ENCODE data around the gene RS1. TPM values are rescaled to one million over a fixed set of nuclear protein-coding genes. Genes with fewer than 3 reads are reported as not detected.

RS1 gene
- polyA plus RNA-seq, 1 donor (not counting 4 experiments of a cell fraction or from before 2014, with no cell fraction given), result not detected

DNA sequence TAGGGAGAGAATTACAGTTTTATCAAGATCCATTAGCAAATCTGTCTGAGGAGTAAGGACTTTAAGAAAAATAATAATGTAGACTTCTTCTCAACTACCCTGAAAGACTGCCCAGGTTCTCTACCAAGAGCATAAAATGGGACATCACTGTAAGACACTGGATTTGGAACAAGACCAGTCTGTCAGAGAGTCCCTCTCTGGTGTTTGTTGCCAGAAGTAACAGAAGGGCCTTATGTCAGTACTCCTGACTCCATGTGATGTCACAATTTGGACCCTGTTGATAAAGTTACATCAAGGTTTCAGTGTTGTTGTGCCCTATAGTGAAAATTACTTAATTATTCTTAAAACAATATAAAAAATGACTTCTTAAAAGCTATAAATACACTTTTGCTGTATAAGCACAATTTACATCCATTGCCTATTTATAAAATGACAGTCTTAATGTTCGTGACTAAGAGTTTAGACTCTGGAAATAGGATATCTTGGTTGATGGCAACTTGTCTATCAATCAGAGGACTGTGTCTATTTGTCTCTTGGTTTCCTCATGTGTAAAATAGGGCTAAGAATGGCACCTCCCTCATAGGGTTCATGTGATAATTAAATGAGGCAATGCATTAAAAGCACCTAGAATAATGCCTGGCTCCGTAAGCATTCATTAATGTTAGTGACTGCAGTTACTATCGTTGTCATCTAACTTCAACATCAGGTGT, 57.8 kb downstream of the RS1 start:
- Histone ChIP-seq H3K4me2 (ENCODE audit: control insufficient read depth, extremely low read depth, insufficient read depth, low read depth, low read length) (no peak overlapping the region), H3K4me3 (ENCODE audit: control insufficient read depth in 2 of 3, extremely low read depth in 1 of 3, insufficient read depth in 2 of 3, low read depth in 1 of 3, low read length in 3 of 3) (no peak overlapping the region), H3K9ac (ENCODE audit: control insufficient read depth, extremely low read depth, insufficient read depth, low read length) (no peak overlapping the region), H3K9me1 (ENCODE audit: control insufficient read depth, extremely low read depth, insufficient read depth, low read length) (no peaks in the 10 kb centered on the region), H3K79me2 (ENCODE audit: control insufficient read depth, insufficient read depth, low read length) (no peaks in the 10 kb centered on the region), H3K4me1 (ENCODE audit: control insufficient read depth, extremely low read depth, insufficient read depth, low read length) (peaks cover 15% of the 10 kb centered on the region), H3K9me3 (ENCODE audit: control insufficient read depth, low read depth, low read length) (no peaks in the 10 kb centered on the region), H2AFZ (ENCODE audit: control insufficient read depth, low read length) (no peak overlapping the region), H3K27me3 (ENCODE audit: control insufficient read depth, extremely low read depth, insufficient read depth, low read length) (no peaks in the 10 kb centered on the region), H3K36me3 (ENCODE audit: control insufficient read depth in 2 of 2, extremely low read depth in 1 of 2, insufficient read depth in 2 of 2, low read length in 2 of 2) (no peaks in the 10 kb centered on the region), H3K27ac (ENCODE audit: control insufficient read depth, insufficient read depth, low read length) (no peak overlapping the region), H4K20me1 (ENCODE audit: control insufficient read depth, extremely low read depth, insufficient read depth, low read length) (no peaks in the 10 kb centered on the region)
- dilution Hi-C loops (cut with MboI; ENCODE audit: extremely low pct_ligation_motif_present, low sequenced_read_pairs), result no loop called here
- no peak for FAIRE-seq
- TF ChIP-seq, protein P1, sequence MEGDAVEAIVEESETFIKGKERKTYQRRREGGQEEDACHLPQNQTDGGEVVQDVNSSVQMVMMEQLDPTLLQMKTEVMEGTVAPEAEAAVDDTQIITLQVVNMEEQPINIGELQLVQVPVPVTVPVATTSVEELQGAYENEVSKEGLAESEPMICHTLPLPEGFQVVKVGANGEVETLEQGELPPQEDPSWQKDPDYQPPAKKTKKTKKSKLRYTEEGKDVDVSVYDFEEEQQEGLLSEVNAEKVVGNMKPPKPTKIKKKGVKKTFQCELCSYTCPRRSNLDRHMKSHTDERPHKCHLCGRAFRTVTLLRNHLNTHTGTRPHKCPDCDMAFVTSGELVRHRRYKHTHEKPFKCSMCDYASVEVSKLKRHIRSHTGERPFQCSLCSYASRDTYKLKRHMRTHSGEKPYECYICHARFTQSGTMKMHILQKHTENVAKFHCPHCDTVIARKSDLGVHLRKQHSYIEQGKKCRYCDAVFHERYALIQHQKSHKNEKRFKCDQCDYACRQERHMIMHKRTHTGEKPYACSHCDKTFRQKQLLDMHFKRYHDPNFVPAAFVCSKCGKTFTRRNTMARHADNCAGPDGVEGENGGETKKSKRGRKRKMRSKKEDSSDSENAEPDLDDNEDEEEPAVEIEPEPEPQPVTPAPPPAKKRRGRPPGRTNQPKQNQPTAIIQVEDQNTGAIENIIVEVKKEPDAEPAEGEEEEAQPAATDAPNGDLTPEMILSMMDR (optimal IDR thresholded peaks at IDR 0.05 in 1 of 3, IDR thresholded peaks at IDR 0.05 in 1 of 3, conservative IDR thresholded peaks at IDR 0.05 in 1 of 3; ENCODE audit: extremely low read depth in 1 of 3, insufficient read depth in 2 of 3, low read length in 3 of 3), result no peak
- no peak for TF ChIP-seq EZH2 (IDR thresholded peaks at IDR 0.05; ENCODE audit: low read length)
- DNase-seq (ENCODE audit: low read depth, low spot score), result no peak

GRCh38 chrX:18607966-18608365, 63.9 kb downstream of the RS1 start:
- FAIRE-seq (no peak), DNase-seq (ENCODE audit: low read depth, low spot score) (no peak)
- Histone ChIP-seq H4K20me1 (ENCODE audit: control insufficient read depth, extremely low read depth, insufficient read depth, low read length) (no peaks in the 10 kb centered on the region), H3K4me1 (ENCODE audit: control insufficient read depth, extremely low read depth, insufficient read depth, low read length) (no peaks in the 10 kb centered on the region), H2AFZ (ENCODE audit: control insufficient read depth, low read length) (no peak overlapping the region), H3K36me3 (ENCODE audit: control insufficient read depth in 2 of 2, extremely low read depth in 1 of 2, insufficient read depth in 2 of 2, low read length in 2 of 2) (no peaks in the 10 kb centered on the region), H3K9me3 (ENCODE audit: control insufficient read depth, low read depth, low read length) (no peaks in the 10 kb centered on the region), H3K27me3 (ENCODE audit: control insufficient read depth, extremely low read depth, insufficient read depth, low read length) (no peaks in the 10 kb centered on the region), H3K79me2 (ENCODE audit: control insufficient read depth, insufficient read depth, low read length) (no peaks in the 10 kb centered on the region), H3K27ac (ENCODE audit: control insufficient read depth, insufficient read depth, low read length) (no peak overlapping the region), H3K9ac (ENCODE audit: control insufficient read depth, extremely low read depth, insufficient read depth, low read length) (no peak overlapping the region), H3K9me1 (ENCODE audit: control insufficient read depth, extremely low read depth, insufficient read depth, low read length) (no peaks in the 10 kb centered on the region), H3K4me2 (ENCODE audit: control insufficient read depth, extremely low read depth, insufficient read depth, low read depth, low read length) (no peak overlapping the region), H3K4me3 (ENCODE audit: control insufficient read depth in 2 of 3, extremely low read depth in 1 of 3, insufficient read depth in 2 of 3, low read depth in 1 of 3, low read length in 3 of 3) (no peak overlapping the region)
- TF ChIP-seq, protein P1 (optimal IDR thresholded peaks at IDR 0.05 in 1 of 3, IDR thresholded peaks at IDR 0.05 in 1 of 3, conservative IDR thresholded peaks at IDR 0.05 in 1 of 3; ENCODE audit: extremely low read depth in 1 of 3, insufficient read depth in 2 of 3, low read length in 3 of 3), result no peak
- no peak for TF ChIP-seq EZH2 (IDR thresholded peaks at IDR 0.05; ENCODE audit: low read length)
- dilution Hi-C loops (cut with MboI; ENCODE audit: extremely low pct_ligation_motif_present, low sequenced_read_pairs), result no loop called here
